GM19023 (cell line): ENCODE results near the gene FKBP2.

Source experiments
- ATAC-seq: cut with Tn5 transposase; IDR thresholded peaks from one replicate; pipeline ENCODE4 v1.9.1; 2021; ENCODE audit warnings: mild to moderate bottlenecking, moderate library complexity; ENCODE audit not compliant: unreplicated experiment

FKBP2 gene

GRCh38 chr11:64262271-64263002 lies 21.5 kb downstream of the FKBP2 start:
- ATAC-seq = no peak

- no peak for ATAC-seq
Observed at GRCh38 chr11:64263021-64263946, 22.4 kb downstream of the FKBP2 start.

DNA sequence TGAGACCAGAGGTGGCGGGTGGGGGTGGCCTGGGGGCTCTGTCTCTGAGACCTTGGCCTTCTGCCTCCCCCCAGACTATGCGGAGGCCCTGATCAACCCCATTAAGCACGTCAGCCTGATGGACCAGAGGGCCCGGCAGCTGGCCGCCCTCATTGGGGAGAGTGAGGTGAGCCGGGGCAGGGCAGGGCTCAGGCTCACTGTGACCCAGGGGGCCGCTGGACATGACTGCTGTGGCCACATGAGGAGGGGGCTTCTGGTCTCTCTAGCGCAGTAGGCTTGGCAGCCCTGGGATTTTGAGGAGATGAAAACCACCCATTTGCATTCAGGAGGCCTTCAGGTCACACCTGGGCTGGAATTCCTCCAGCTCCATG lies 23.0 kb downstream of the FKBP2 start:
- no peak for ATAC-seq

DNA sequence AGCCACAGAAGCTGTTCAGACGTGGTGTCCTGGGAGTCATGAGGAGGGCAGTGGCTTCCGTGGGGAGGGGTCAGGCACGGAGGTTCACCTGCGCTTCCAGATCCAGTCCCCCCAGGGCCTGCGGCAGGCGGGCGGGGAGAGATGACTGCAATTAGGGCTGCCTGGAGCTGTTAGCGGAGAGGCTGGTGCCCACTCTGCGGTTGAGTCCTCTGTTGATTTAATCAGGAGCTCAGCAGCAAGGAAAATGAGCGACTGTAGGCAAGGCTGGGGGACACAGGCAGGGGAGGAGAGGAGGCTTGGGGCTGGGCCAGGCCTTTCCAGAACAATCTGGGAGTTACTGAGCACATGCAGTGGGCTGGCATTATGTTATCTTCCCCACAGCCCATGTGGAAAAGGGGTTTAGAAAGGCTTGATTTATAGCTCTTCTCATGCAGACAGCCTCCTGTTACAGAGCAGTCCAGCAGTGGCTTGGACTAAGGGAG lies 23.5 kb downstream of the FKBP2 start:
- ATAC-seq = no peak

DNA sequence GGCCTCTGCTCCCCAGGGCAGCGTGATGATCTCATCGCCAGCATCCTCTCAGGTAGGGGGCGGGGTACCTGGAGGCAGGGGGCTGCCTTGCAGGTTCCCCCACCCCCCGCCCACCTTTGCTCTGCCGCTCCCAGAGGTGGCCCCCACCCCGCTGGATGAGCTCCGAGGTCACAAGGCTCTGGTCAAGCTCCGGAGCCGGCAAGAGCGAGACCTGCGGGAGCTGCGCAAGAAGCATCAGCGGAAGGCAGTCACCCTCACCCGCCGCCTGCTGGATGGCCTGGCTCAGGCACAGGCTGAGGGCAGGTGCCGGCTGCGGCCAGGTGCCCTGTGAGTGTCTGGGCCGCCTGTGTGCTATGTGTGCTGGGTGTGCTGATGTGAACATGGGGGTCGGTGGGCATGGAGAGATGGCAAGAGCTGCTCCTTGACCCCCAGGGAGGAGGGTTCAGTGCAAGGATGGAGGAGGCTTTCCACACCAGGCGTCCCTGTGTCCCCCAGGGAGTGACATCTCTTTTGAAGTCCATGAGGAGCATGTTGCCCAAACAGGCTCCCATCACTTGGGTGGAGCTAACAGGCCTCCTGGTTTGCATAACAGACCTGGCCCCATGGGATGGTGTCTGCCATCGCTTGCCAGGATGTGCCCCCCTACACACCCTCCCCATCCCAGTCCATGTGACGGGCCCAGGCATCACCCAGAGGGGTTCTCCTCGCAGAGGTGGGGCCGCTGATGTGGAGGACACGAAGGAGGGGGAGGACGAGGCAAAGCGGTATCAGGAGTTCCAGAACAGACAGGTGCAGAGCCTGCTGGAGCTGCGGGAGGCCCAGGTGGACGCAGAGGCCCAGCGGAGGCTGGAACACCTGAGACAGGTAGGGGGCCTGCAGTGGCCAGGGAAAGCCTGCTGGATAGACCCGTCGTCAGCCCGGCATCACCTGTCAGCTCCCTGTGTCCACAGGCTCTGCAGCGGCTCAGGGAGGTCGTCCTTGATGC lies 24.6 kb downstream of the FKBP2 start:
- no peak for ATAC-seq

- ATAC-seq = no peak
Observed at GRCh38 chr11:64266339-64266738, 25.4 kb downstream of the FKBP2 start.

DNA sequence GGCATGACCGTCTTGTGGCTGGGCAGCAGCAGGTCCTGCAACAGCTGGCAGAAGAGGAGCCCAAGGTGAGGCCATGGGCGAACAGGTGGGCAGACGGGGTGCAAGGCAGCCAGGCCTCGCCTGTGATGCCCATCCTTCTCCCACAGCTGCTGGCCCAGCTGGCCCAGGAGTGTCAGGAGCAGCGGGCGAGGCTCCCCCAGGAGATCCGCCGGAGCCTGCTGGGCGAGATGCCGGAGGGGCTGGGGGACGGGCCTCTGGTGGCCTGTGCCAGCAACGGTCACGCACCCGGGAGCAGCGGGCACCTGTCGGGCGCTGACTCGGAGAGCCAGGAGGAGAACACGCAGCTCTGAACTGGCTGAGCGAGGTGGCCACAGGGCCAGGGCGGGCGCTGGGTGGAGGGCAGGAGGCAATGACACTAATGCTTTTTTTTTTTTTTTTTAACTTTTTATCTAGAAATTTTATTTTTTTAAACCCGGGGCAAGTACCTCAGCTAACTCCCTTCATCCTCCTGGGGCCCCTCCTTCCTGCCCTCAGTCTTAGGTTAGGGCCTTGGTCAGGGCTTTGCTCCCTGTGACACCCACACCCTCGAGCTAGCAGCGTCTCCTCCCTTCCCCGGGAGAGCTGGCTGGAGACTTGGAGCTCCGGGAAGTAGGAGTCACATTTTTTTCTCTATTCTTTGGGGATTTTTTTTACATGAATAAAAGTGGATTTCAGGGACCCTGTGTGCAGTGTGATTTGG lies 26.5 kb downstream of the FKBP2 start:
- ATAC-seq = no peak

GRCh38 chr11:64268025-64268892 lies 27.4 kb downstream of the FKBP2 start:
- no peak for ATAC-seq

- ATAC-seq = peak; percentile 1
Observed at GRCh38 chr11:64268893-64269539, 28.1 kb downstream of the FKBP2 start.

GRCh38 chr11:64269540-64270220 lies 28.8 kb downstream of the FKBP2 start:
- peak; percentile 74 for ATAC-seq

- ATAC-seq = no peak
Observed at GRCh38 chr11:64275031-64275800, 34.3 kb downstream of the FKBP2 start.

DNA sequence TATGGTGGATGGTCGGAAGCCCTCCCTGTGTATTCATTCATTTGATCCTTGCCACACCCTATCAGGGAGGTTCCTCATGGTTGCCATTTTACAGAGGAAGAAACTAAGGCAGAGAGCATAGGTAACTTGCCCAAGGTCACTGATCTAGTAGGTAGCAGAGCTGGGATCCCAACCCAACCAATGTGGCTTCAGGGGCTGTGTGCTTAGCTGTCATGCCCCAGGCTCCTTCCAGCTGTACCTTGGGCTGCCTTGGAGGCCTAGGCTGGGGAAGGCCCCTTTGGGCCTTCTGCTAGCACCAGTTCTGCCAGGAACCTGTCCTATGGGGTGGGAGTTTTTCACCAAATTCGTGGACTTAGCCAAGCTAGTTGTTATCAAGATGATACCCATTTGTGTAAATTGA lies 34.9 kb downstream of the FKBP2 start:
- no peak for ATAC-seq

GRCh38 chr11:64276653-64277431 lies 35.9 kb downstream of the FKBP2 start:
- no peak for ATAC-seq

- no peak for ATAC-seq
Observed at GRCh38 chr11:64278576-64279190, 37.8 kb downstream of the FKBP2 start.

DNA sequence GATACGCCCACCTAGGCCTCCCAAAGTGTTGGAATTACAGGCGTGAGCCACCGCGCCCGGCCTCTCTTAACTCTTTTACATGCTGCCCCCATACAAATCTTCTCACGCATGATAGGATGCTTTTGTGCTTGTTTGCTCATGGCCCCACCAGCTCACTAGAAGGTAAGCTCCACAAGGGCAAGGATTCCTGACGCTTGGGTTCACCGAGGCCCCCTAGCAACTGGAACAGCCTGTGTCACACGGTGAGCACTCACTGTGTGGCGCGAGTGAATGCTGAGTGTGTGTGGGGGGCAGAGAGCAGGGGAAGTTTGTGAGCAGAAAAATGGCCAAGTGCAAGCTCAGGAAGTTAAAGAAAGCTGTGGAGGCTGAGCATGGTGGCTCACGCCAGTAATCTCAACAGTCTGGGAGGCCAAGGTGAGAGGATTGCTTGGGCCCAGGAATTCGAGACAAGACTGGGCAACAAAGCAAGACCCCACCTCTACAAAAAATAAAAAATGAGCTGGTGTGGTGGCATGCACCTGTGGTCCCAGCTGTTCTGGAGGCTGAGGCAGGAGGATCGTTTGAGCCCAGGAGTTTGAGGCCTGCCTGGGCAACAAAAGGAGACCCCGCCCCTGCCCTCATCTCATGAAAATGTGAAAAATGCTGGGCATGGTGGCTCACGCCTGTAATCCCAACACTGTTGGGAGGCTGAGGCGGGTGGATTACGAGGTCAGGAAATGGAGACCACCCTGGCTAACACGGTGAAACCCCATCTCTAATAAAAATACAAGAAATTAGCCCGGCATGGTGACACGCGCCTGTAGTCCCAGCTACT lies 41.3 kb downstream of the FKBP2 start:
- ATAC-seq = no peak
